Large intestine (tissue), 3 donors: ENCODE measurements around the gene WDR45. TPM values are rescaled to one million over a fixed set of nuclear protein-coding genes. Genes with fewer than 3 reads are reported as not detected.

Source experiments
- DNase-seq, 2 donors: peaks; one replicate each; pipeline versions ENCODE4 v3.0.0 to v3.0.0-alpha.2; 2013
- H3K27ac ChIP-seq: one replicate; pipeline ENCODE4 v1.5.1; 2013; ENCODE audit warnings: low read length
- H3K27me3 ChIP-seq: 2 replicates; pipeline ENCODE4 v1.6.1; 2013; ENCODE audit warnings: low read length; ENCODE audit not compliant: control insufficient read depth, insufficient read depth
- H3K36me3 ChIP-seq: 2 replicates; pipeline ENCODE4 v1.6.1; 2013; ENCODE audit warnings: low read length; ENCODE audit not compliant: control insufficient read depth, insufficient read depth
- H3K4me1 ChIP-seq: one replicate; pipeline ENCODE4 v1.6.1; 2013; ENCODE audit warnings: low read length; ENCODE audit not compliant: control insufficient read depth, insufficient read depth
- H3K4me3 ChIP-seq: one replicate; pipeline ENCODE4 v1.5.1; 2013; ENCODE audit warnings: low read length
- H3K9me3 ChIP-seq: one replicate; pipeline ENCODE4 v1.6.1; 2013; ENCODE audit warnings: mild to moderate bottlenecking, low read depth, low read length, moderate library complexity; ENCODE audit not compliant: control insufficient read depth
- WGBS: methylation state at CpG from one replicate; pipeline ENCODE4 v1.1.5; 2013; ENCODE audit warnings: low lambda C conversion rate; ENCODE audit not compliant: insufficient coverage; 5-methylcytosine and 5-hydroxymethylcytosine counted together
- polyA plus RNA-seq: library from polyadenylated mRNA; unstranded; fragments of 120-200 nt; gene quantifications from one replicate; pipeline ENCODE4 v1.2.1, GENCODE V29; 2013

The WDR45 gene
- polyA plus RNA-seq, 1 donor: 46.6 TPM

- Histone ChIP-seq H3K4me3 (no peak overlapping the region), H3K9me3 (no peaks in the 10 kb centered on the region), H3K27me3 (no peaks in the 10 kb centered on the region), H3K27ac (no peak overlapping the region), H3K4me1 (peaks cover 6% of the 10 kb centered on the region), H3K36me3 (peaks cover 32% of the 10 kb centered on the region)
- DNase-seq: no peak
- no CpG with 5 or more reads among the region's 9 CpGs for WGBS
Measured at GRCh38 chrX:49066690-49067089, 13.0 kb downstream of the WDR45 start.

GRCh38 chrX:49066278-49066677 is 13.4 kb downstream of the WDR45 start:
- Histone ChIP-seq H3K4me3 (no peak overlapping the region), H3K27me3 (no peaks in the 10 kb centered on the region), H3K4me1 (peaks cover 8% of the 10 kb centered on the region), H3K9me3 (no peaks in the 10 kb centered on the region), H3K27ac (no peak overlapping the region), H3K36me3 (peaks cover 34% of the 10 kb centered on the region)
- WGBS: no CpG with 5 or more reads among the region's 2 CpGs
- no peak for DNase-seq

DNA sequence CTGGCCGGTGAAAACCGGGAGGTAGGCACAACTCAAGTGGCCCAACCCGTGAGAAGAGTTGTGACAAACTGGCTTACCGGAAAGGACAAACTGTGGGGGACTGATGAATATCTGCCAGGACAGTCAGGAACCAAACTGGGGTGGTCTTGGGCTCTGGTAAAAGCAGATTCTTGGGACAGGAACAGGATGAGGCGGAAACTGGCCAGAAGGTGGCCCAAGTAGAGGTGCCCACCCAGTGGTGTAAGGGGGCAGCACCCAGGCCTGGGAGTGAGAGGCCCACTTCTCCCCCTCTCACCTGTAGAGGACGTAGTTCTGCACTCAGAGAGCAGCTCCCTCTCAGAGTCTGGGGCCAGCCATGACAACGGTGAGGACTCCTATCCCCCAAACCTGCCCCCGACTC is 15.0 kb downstream of the WDR45 start:
- Histone ChIP-seq H3K4me3 (no peak overlapping the region), H3K36me3 (peaks cover 34% of the 10 kb centered on the region), H3K27ac (no peak overlapping the region), H3K4me1 (peaks cover 16% of the 10 kb centered on the region), H3K27me3 (no peaks in the 10 kb centered on the region), H3K9me3 (no peaks in the 10 kb centered on the region)
- no CpG with 5 or more reads among the region's 8 CpGs for WGBS
- no peak for DNase-seq

- Histone ChIP-seq H3K4me1 (peaks cover 16% of the 10 kb centered on the region), H3K27ac (no peak overlapping the region), H3K27me3 (no peaks in the 10 kb centered on the region), H3K4me3 (no peak overlapping the region), H3K36me3 (peaks cover 34% of the 10 kb centered on the region), H3K9me3 (no peaks in the 10 kb centered on the region)
- no CpG with 5 or more reads among the region's 20 CpGs for WGBS
- DNase-seq: no peak
Measured at GRCh38 chrX:49064303-49064702, 15.4 kb downstream of the WDR45 start.

GRCh38 chrX:49063715-49064114 is 16.0 kb downstream of the WDR45 start:
- no peak overlapping the region for H3K4me3 ChIP-seq
- no peak for DNase-seq
- H3K36me3 ChIP-seq: peaks cover 34% of the 10 kb centered on the region
- peaks cover 17% of the 10 kb centered on the region for H3K4me1 ChIP-seq
- no peak overlapping the region for H3K27ac ChIP-seq
- H3K27me3 ChIP-seq: no peaks in the 10 kb centered on the region
- no peaks in the 10 kb centered on the region for H3K9me3 ChIP-seq
- WGBS: no CpG with 5 or more reads among the region's 9 CpGs

GRCh38 chrX:49061916-49062315 is 17.8 kb downstream of the WDR45 start:
- no CpG with 5 or more reads among the region's 10 CpGs for WGBS
- DNase-seq: peak in 1 of 2 donors; percentile 61
- Histone ChIP-seq H3K27me3 (no peaks in the 10 kb centered on the region), H3K9me3 (no peaks in the 10 kb centered on the region), H3K27ac (peak overlapping the region; percentile 34), H3K4me1 (peaks cover 22% of the 10 kb centered on the region), H3K4me3 (no peak overlapping the region), H3K36me3 (peaks cover 29% of the 10 kb centered on the region)

- H3K9me3 ChIP-seq: no peaks in the 10 kb centered on the region
- H3K36me3 ChIP-seq: peaks cover 26% of the 10 kb centered on the region
- peak overlapping the region; percentile 34 for H3K27ac ChIP-seq
- no peak for DNase-seq
- peaks cover 22% of the 10 kb centered on the region for H3K4me1 ChIP-seq
- WGBS: no CpG with 5 or more reads among the region's 7 CpGs
- no peaks in the 10 kb centered on the region for H3K27me3 ChIP-seq
- H3K4me3 ChIP-seq: no peak overlapping the region
Measured at GRCh38 chrX:49061490-49061889, 18.2 kb downstream of the WDR45 start.

GRCh38 chrX:49060914-49061313 is 18.8 kb downstream of the WDR45 start:
- peak; percentile 79 to 85 for DNase-seq
- Histone ChIP-seq H3K4me1 (peaks cover 22% of the 10 kb centered on the region), H3K9me3 (no peaks in the 10 kb centered on the region), H3K4me3 (no peak overlapping the region), H3K27ac (peak overlapping the region; percentile 98), H3K27me3 (no peaks in the 10 kb centered on the region), H3K36me3 (peaks cover 24% of the 10 kb centered on the region)
- WGBS: no CpG with 5 or more reads among the region's 3 CpGs

DNA sequence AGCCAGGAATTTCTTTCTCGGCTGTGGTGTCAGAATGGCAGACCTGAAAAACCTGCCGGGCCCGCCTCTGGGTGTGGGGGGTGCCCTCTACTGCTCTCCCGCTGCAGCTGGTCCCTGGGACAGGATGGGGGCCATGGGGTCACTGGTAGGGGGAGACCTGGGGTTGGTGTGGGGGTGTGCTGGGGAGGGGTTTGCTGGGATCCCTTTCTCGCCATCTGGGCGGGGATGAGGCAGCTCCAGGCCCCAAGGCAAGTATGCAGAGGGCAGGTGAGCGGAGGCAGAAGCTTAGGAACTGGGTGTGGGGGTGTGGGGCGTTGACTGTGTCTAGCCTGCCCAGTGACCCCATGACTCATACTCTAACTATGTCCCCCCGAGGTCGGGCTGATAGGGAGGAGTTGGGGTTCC is 20.0 kb downstream of the WDR45 start:
- Histone ChIP-seq H3K4me3 (peak overlapping the region; percentile 73), H3K36me3 (peaks cover 19% of the 10 kb centered on the region), H3K27me3 (no peaks in the 10 kb centered on the region), H3K9me3 (no peaks in the 10 kb centered on the region), H3K27ac (peak overlapping the region; percentile 98), H3K4me1 (peaks cover 26% of the 10 kb centered on the region)
- peak; percentile 66 to 79 for DNase-seq
- WGBS: no CpG with 5 or more reads among the region's 10 CpGs

DNA sequence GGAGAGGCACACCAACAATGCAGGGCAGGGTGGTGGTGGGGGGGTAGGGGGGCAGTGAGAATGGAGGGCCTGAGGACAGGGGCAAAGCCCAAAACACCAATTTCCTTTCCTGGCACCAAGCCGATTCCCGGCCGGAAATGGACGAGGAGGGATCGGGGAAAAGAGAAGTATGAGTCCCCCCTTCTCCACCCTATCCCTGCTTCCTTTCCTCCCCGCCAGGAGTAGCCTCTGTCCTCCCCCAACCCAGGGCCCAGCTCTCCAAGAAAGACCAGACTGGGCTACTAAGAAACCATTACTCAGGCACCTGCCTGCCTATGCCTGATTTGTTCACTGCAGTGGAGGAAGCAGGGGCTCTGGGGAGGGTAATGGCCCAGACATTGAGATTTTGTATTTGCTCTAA is 20.5 kb downstream of the WDR45 start:
- Histone ChIP-seq H3K27ac (peak overlapping the region; percentile 98), H3K27me3 (no peaks in the 10 kb centered on the region), H3K9me3 (no peaks in the 10 kb centered on the region), H3K36me3 (peaks cover 16% of the 10 kb centered on the region), H3K4me3 (peak overlapping the region; percentile 73), H3K4me1 (peaks cover 31% of the 10 kb centered on the region)
- DNase-seq: no peak
- no CpG with 5 or more reads among the region's 6 CpGs for WGBS

GRCh38 chrX:49058794-49059193 is 20.9 kb downstream of the WDR45 start, which contains the start of gene CCDC120:
CCDC120 (plus strand) TSS chrX:49058999; CDS start chrX:49062042, 3,043 bp downstream.
- Histone ChIP-seq H3K27me3 (no peaks in the 10 kb centered on the region), H3K9me3 (no peaks in the 10 kb centered on the region), H3K4me1 (peaks cover 31% of the 10 kb centered on the region), H3K36me3 (peaks cover 12% of the 10 kb centered on the region), H3K27ac (peak within 1 kb of the TSS; percentile 98), H3K4me3 (peak within 1 kb of the TSS; percentile 73)
- DNase-seq: peak in 1 of 2 donors; percentile 66
- no CpG with 5 or more reads among the region's 5 CpGs for WGBS
